Activated naive CD4-positive, alpha-beta T cell treated with anti-CD3 and anti-CD28 coated beads for 36 hours (primary cell): ENCODE results near the gene ZBTB17. TPM values are rescaled to one million over a fixed set of nuclear protein-coding genes. Genes with fewer than 3 reads are reported as not detected.
A peak's percentile ranks its signal among the peaks of the same experiment; 100 is the strongest.

Source experiments
- CTCF ChIA-PET: fragments of 350-600 bp; sonication (Branson Sonifier 250); formaldehyde crosslinking; loops from one replicate; lab custom pipeline; 2021; ENCODE audit warnings: antibody characterized with exemption; lab: Charles Lee
- DNase-seq: peaks from one replicate; pipeline ENCODE4 v3.0.0-alpha.2; 2020
- H3K27ac Mint-ChIP-seq: one replicate; pipeline ENCODE4 v1.8.0; 2021; ENCODE audit warnings: mild to moderate bottlenecking, mixed read lengths
- H3K27me3 Mint-ChIP-seq: one replicate; pipeline ENCODE4 v1.8.0; 2021; ENCODE audit warnings: low read depth, mixed read lengths
- H3K36me3 Mint-ChIP-seq: one replicate; pipeline ENCODE4 v1.8.0; 2021; ENCODE audit warnings: low read depth, mixed read lengths
- H3K4me1 Mint-ChIP-seq: one replicate; pipeline ENCODE4 v1.8.0; 2021; ENCODE audit warnings: low read depth, mixed read lengths
- H3K4me3 Mint-ChIP-seq: one replicate; pipeline ENCODE4 v1.8.0; 2021; ENCODE audit warnings: mild to moderate bottlenecking, moderate library complexity, mixed read lengths
- H3K9me3 Mint-ChIP-seq: one replicate; pipeline ENCODE4 v1.8.0; 2021; ENCODE audit warnings: mixed read lengths
- intact Hi-C: fragments of 100-400 bp; cut with micrococcal nuclease; formaldehyde crosslinking; loops from one replicate; pipeline ENCODE4 v1.15.1; 2023
- total RNA-seq, 2 experiments: library from RNA; stranded (reverse); gene quantifications; one replicate each; pipeline ENCODE4 v1.2.3, GENCODE V29; 2021

The ZBTB17 gene
- total RNA-seq, 2 experiments from 2014 or later: 34.8 to 37.5 TPM

- Mint-ChIP-seq H3K36me3 (peaks cover 22% of the 10 kb centered on the region), H3K27me3 (no peaks in the 10 kb centered on the region), H3K27ac (no peak overlapping the region), H3K4me1 (no peaks in the 10 kb centered on the region), H3K9me3 (no peaks in the 10 kb centered on the region), H3K4me3 (no peak overlapping the region)
- CTCF ChIA-PET: no interaction called here
- intact Hi-C loops: no loop called here
- peak; percentile 1 for DNase-seq
Measured at GRCh38 chr1:15940110-15941043, 35.5 kb downstream of the ZBTB17 start.

DNA sequence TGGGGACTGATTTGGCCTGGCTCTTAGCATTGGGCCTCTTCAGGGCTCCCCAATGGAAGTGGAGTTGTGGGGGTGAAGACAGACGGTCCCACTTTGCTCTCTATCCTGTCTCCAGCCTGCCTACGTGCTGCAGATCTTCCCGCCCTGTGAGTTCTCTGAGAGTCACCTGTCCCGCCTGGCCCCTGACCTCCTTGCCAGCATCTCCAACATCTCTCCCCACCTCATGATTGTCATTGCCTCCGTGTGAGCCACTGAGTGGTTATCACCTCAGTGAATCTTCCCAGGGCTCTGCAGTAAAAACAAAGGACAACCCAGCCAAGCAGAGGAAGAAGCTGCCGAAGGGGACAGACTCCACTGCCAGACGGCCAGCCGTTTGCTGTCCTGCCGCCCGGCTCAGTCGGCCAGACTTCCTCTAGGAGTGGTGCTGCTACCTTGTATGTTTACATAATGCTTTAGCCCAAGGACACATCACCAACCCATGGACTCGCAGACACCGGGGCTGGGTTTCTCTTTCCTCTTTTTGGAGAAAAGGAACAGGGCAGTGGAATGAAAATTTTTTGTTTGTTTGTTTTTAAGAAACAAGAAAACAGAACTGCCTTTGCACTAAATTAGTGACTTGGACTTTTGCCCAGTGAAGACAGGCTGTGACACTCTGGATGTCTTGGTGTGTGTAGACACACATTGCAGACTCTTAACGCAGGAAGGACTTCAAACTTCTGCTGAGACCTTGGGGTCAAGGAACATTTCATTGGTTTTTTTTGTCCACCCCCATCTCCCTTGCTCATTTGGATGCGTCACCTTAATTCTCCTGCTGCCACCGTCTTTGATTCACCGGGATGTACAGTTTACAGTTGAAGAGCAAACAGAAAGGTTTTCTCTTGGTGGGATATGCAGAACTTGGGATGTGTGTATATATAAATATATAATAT lies 36.5 kb downstream of the ZBTB17 start:
- no peak overlapping the region for H3K4me3 Mint-ChIP-seq
- intact Hi-C loops: no loop called here

GRCh38 chr1:15938628-15939161 lies 37.2 kb downstream of the ZBTB17 start:
- CTCF ChIA-PET: no interaction called here
- no peaks in the 10 kb centered on the region for H3K4me1 Mint-ChIP-seq
- intact Hi-C loops: no loop called here
- no peaks in the 10 kb centered on the region for H3K27me3 Mint-ChIP-seq
- H3K36me3 Mint-ChIP-seq: peaks cover 29% of the 10 kb centered on the region
- H3K9me3 Mint-ChIP-seq: no peaks in the 10 kb centered on the region
- H3K4me3 Mint-ChIP-seq: no peak overlapping the region
- DNase-seq: peak; percentile 4
- peak overlapping the region; percentile 54 for H3K27ac Mint-ChIP-seq

More for the DNA sequence above, 36.5 kb downstream of the ZBTB17 start:
- DNase-seq: peak; percentile 2
- Mint-ChIP-seq H3K27ac (peak overlapping the region; percentile 54), H3K9me3 (no peaks in the 10 kb centered on the region), H3K4me1 (no peaks in the 10 kb centered on the region), H3K36me3 (peaks cover 26% of the 10 kb centered on the region), H3K27me3 (no peaks in the 10 kb centered on the region)
- CTCF ChIA-PET: no interaction called here

GRCh38 chr1:15937706-15938168 lies 38.2 kb downstream of the ZBTB17 start:
- H3K9me3 Mint-ChIP-seq: no peaks in the 10 kb centered on the region
- H3K27ac Mint-ChIP-seq: peak overlapping the region; percentile 84
- DNase-seq: no peak
- H3K4me1 Mint-ChIP-seq: no peaks in the 10 kb centered on the region
- intact Hi-C loops: no loop called here
- H3K27me3 Mint-ChIP-seq: no peaks in the 10 kb centered on the region
- H3K36me3 Mint-ChIP-seq: peaks cover 37% of the 10 kb centered on the region
- H3K4me3 Mint-ChIP-seq: no peak overlapping the region
- CTCF ChIA-PET: interaction anchor here (1.0 to 1.3 kb wide), 2 partner anchors 57 to 146 kb away, joined by 3 read pairs; no protein-coding TSS in a partner anchor

DNA sequence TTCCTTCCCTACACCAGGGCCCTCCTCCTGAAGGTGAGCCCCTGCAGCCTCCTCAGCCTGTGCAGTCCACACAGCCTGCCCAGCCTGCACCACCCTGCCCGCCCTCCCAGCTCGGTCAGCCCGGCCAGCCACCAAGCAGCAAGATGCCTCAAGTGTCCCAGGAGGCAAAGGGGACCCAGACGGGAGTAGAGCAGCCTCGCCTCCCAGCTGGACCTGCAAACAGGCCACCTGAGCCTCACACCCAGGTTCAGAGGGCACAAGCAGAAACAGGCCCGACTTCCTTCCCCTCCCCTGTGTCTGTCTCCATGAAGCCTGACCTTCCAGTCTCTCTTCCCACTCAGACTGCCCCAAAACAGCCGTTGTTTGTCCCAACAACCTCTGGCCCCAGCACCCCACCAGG lies 38.8 kb downstream of the ZBTB17 start:
- DNase-seq: no peak
- intact Hi-C loops: no loop called here
- H3K27ac Mint-ChIP-seq: peak overlapping the region; percentile 84
- H3K9me3 Mint-ChIP-seq: no peaks in the 10 kb centered on the region
- no peak overlapping the region for H3K4me3 Mint-ChIP-seq
- CTCF ChIA-PET: interaction anchor here (0.6 to 1.3 kb wide), 3 partner anchors 58 to 188 kb away, joined by 3 read pairs; no protein-coding TSS in a partner anchor
- no peaks in the 10 kb centered on the region for H3K4me1 Mint-ChIP-seq
- no peaks in the 10 kb centered on the region for H3K27me3 Mint-ChIP-seq
- peaks cover 37% of the 10 kb centered on the region for H3K36me3 Mint-ChIP-seq

GRCh38 chr1:15936025-15936424 lies 39.9 kb downstream of the ZBTB17 start:
- intact Hi-C loops: no loop called here
- H3K4me3 Mint-ChIP-seq: no peak overlapping the region
- no peak for DNase-seq
- H3K9me3 Mint-ChIP-seq: no peaks in the 10 kb centered on the region
- H3K36me3 Mint-ChIP-seq: peaks cover 41% of the 10 kb centered on the region
- no peaks in the 10 kb centered on the region for H3K4me1 Mint-ChIP-seq
- H3K27me3 Mint-ChIP-seq: no peaks in the 10 kb centered on the region
- peak overlapping the region; percentile 41 for H3K27ac Mint-ChIP-seq
- CTCF ChIA-PET: no interaction called here

DNA sequence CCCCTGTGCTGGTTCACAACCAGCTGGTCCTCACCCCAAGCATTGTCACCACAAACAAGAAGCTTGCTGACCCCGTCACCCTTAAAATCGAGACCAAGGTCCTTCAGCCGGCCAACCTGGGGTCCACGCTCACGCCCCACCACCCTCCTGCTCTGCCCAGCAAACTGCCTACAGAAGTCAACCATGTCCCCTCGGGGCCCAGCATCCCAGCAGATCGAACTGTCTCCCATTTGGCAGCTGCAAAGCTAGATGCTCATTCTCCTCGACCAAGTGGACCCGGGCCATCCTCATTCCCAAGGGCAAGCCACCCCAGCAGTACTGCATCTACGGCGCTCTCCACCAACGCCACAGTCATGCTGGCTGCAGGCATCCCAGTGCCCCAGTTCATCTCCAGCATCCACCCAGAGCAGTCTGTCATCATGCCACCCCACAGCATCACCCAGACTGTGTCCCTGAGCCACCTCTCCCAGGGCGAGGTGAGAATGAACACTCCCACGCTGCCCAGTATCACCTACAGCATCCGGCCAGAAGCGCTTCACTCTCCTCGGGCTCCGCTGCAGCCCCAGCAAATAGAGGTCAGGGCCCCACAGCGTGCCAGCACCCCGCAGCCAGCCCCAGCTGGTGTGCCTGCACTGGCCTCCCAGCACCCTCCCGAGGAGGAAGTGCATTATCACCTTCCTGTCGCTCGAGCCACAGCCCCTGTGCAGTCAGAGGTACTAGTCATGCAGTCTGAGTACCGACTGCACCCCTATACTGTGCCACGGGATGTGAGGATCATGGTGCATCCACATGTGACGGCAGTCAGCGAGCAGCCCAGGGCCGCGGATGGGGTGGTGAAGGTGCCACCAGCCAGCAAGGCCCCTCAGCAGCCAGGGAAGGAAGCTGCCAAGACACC lies 40.6 kb downstream of the ZBTB17 start:
- peak overlapping the region; percentile 21 for H3K27ac Mint-ChIP-seq
- intact Hi-C loops: no loop called here
- CTCF ChIA-PET: no interaction called here
- no peak overlapping the region for H3K4me3 Mint-ChIP-seq
- peaks cover 47% of the 10 kb centered on the region for H3K36me3 Mint-ChIP-seq
- H3K27me3 Mint-ChIP-seq: no peaks in the 10 kb centered on the region
- no peaks in the 10 kb centered on the region for H3K4me1 Mint-ChIP-seq
- H3K9me3 Mint-ChIP-seq: no peaks in the 10 kb centered on the region
- no peak for DNase-seq

- DNase-seq: no peak
- H3K9me3 Mint-ChIP-seq: no peaks in the 10 kb centered on the region
- intact Hi-C loops: no loop called here
- no peak overlapping the region for H3K27ac Mint-ChIP-seq
- CTCF ChIA-PET: no interaction called here
- no peak overlapping the region for H3K4me3 Mint-ChIP-seq
- H3K4me1 Mint-ChIP-seq: no peaks in the 10 kb centered on the region
- H3K27me3 Mint-ChIP-seq: no peaks in the 10 kb centered on the region
- H3K36me3 Mint-ChIP-seq: peaks cover 49% of the 10 kb centered on the region
Measured at GRCh38 chr1:15934211-15935055, 41.5 kb downstream of the ZBTB17 start.

- no peak overlapping the region for H3K27ac Mint-ChIP-seq
- DNase-seq: no peak
- no peaks in the 10 kb centered on the region for H3K4me1 Mint-ChIP-seq
- peaks cover 50% of the 10 kb centered on the region for H3K36me3 Mint-ChIP-seq
- no peaks in the 10 kb centered on the region for H3K27me3 Mint-ChIP-seq
- CTCF ChIA-PET: no interaction called here
- intact Hi-C loops: no loop called here
- no peaks in the 10 kb centered on the region for H3K9me3 Mint-ChIP-seq
- no peak overlapping the region for H3K4me3 Mint-ChIP-seq
Measured at GRCh38 chr1:15933684-15934083, 42.2 kb downstream of the ZBTB17 start.

- H3K4me3 Mint-ChIP-seq: no peak overlapping the region
- no peak overlapping the region for H3K27ac Mint-ChIP-seq
- no peak for DNase-seq
- H3K27me3 Mint-ChIP-seq: no peaks in the 10 kb centered on the region
- no peaks in the 10 kb centered on the region for H3K9me3 Mint-ChIP-seq
- H3K36me3 Mint-ChIP-seq: peaks cover 56% of the 10 kb centered on the region
- no peaks in the 10 kb centered on the region for H3K4me1 Mint-ChIP-seq
- intact Hi-C loops: no loop called here
- CTCF ChIA-PET: no interaction called here
Measured at GRCh38 chr1:15932612-15933011, 43.3 kb downstream of the ZBTB17 start.

- no peak for DNase-seq
- CTCF ChIA-PET: no interaction called here
- Mint-ChIP-seq H3K36me3 (peaks cover 52% of the 10 kb centered on the region), H3K27ac (no peak overlapping the region), H3K4me1 (no peaks in the 10 kb centered on the region), H3K4me3 (no peak overlapping the region), H3K9me3 (no peaks in the 10 kb centered on the region), H3K27me3 (no peaks in the 10 kb centered on the region)
- intact Hi-C loops: no loop called here
Measured at GRCh38 chr1:15931884-15932283, 44.0 kb downstream of the ZBTB17 start.
